SK-N-SH (cell line): Measurements from ENCODE around the gene TEX54. TPM values are rescaled to one million over a fixed set of nuclear protein-coding genes. Genes with fewer than 3 reads are reported as not detected.

Experiments used
- CTCF ChIA-PET: fragments of 300-600, 350-600 bp; formaldehyde crosslinking; extraction: SDS; loops from one replicate; lab custom pipeline; 2021; lab: Yijun Ruan, JAX
- POLR2A ChIA-PET: fragments of 350-600 bp; sonication (Branson Sonifier 250); formaldehyde crosslinking; extraction: SDS; loops from one replicate; lab custom pipeline; 2020; ENCODE audit warnings: antibody characterized with exemption, inconsistent platforms; lab: Yijun Ruan, JAX
- DNase-seq: peaks from one replicate; pipeline ENCODE4 v3.0.0; 2012
- H2AFZ ChIP-seq: fragments of 200-600 bp; sonication (generic); 2 replicates; pipeline ENCODE4 v1.8.1; 2016; ENCODE audit warnings: antibody characterized with exemption, mild to moderate bottlenecking, low read depth
- H3F3A ChIP-seq: fragments of 200-600 bp; sonication (generic); replicated peaks from 2 replicates; pipeline ENCODE3; 2016; ENCODE audit warnings: antibody characterized with exemption, mild to moderate bottlenecking; ENCODE audit not compliant: insufficient read depth
- H3K27ac ChIP-seq, 2 experiments: fragments of 200-500 bp in 1 of 2; fragments of 200-600 bp in 1 of 2; sonication (Bioruptor generic) in 1 of 2; sonication (generic), shearing (Covaris generic) in 1 of 2; 2 replicates each; pipeline versions ENCODE4 v1.5.1 to v1.6.1; 2014 to 2016; ENCODE audit warnings: low read depth in 2 of 2, inconsistent platforms in 1 of 2, low read length in 1 of 2, mild to moderate bottlenecking in 1 of 2, mixed read lengths in 1 of 2
- H3K27me3 ChIP-seq: fragments of 200-600 bp; sonication (generic), shearing (Covaris generic); 2 replicates; pipeline ENCODE4 v1.6.1; 2016; ENCODE audit warnings: mixed run types; ENCODE audit not compliant: insufficient read depth
- H3K36me3 ChIP-seq, 2 experiments: fragments of 200-500 bp in 1 of 2; fragments of 200-600 bp in 1 of 2; sonication (Bioruptor generic) in 1 of 2; sonication (generic) in 1 of 2; replicated peaks in 1 of 2; 2 replicates each; pipeline versions ENCODE3 to v1.5.1; 2014 to 2016; ENCODE audit warnings: low read length in 1 of 2, mild to moderate bottlenecking in 1 of 2; ENCODE audit not compliant: insufficient read depth in 2 of 2, control insufficient read depth in 1 of 2
- H3K4me1 ChIP-seq, 2 experiments: fragments of 200-500 bp in 1 of 2; fragments of 200-600 bp in 1 of 2; sonication (Bioruptor generic) in 1 of 2; sonication (generic), shearing (Covaris generic) in 1 of 2; 2 replicates each; pipeline versions ENCODE4 v1.5.1 to v1.6.1; 2014 to 2016; ENCODE audit warnings: low read depth in 1 of 2, low read length in 1 of 2, mixed run types in 1 of 2; ENCODE audit not compliant: insufficient read depth in 2 of 2, control insufficient read depth in 1 of 2
- H3K4me2 ChIP-seq: fragments of 200-600 bp; sonication (generic), shearing (Covaris generic); 2 replicates; pipeline ENCODE4 v1.6.1; 2017; ENCODE audit warnings: mixed run types
- H3K4me3 ChIP-seq, 2 experiments: fragments of 200-500 bp in 1 of 2; fragments of 200-600 bp in 1 of 2; sonication (Bioruptor generic) in 1 of 2; sonication (generic), shearing (Covaris generic) in 1 of 2; 2 replicates each; pipeline versions ENCODE4 v1.5.1 to v1.8.1; 2014 to 2016; ENCODE audit warnings: low read depth in 2 of 2, inconsistent platforms in 1 of 2, low read length in 1 of 2, mild to moderate bottlenecking in 1 of 2, mixed read lengths in 1 of 2, moderate library complexity in 1 of 2
- H3K79me2 ChIP-seq: fragments of 200-600 bp; sonication (generic); 2 replicates; pipeline ENCODE4 v1.8.1; 2017; ENCODE audit warnings: mild to moderate bottlenecking; ENCODE audit not compliant: insufficient read depth
- H3K9ac ChIP-seq: fragments of 200-600 bp; sonication (generic); 2 replicates; pipeline ENCODE4 v1.6.1; 2017; ENCODE audit warnings: mixed run types
- H3K9me2 ChIP-seq: fragments of 200-600 bp; sonication (generic); 2 replicates; pipeline ENCODE4 v1.6.1; 2017; ENCODE audit warnings: mixed run types
- H3K9me3 ChIP-seq: fragments of 200-600 bp; sonication (generic); 2 replicates; pipeline ENCODE4 v1.6.1; 2017; ENCODE audit warnings: mixed run types, mild to moderate bottlenecking, moderate library complexity
- H4K20me1 ChIP-seq: fragments of 200-600 bp; sonication (generic); 2 replicates; pipeline ENCODE4 v1.6.1; 2017; ENCODE audit warnings: mild to moderate bottlenecking, mixed run types; ENCODE audit not compliant: insufficient read depth
- CTCF ChIP-seq: fragments of 200-600 bp; sonication (generic); IDR thresholded peaks from 2 replicates; pipeline ENCODE4 v1.6.1; 2017; ENCODE audit warnings: antibody characterized with exemption, mild to moderate bottlenecking, moderate library complexity
- EP300 ChIP-seq, 2 experiments: IDR thresholded peaks; 2 replicates each; pipeline versions ENCODE4 v1.4.0 to v1.6.1; 2012; ENCODE audit warnings: borderline replicate concordance in 1 of 2, low read depth in 1 of 2, low read length in 1 of 2
- FOSL2 ChIP-seq: IDR thresholded peaks from 2 replicates; pipeline ENCODE4 v1.4.0; 2012; ENCODE audit warnings: low read depth, mild to moderate bottlenecking, moderate library complexity, borderline replicate concordance
- GATA2 ChIP-seq: sonication (generic); formaldehyde crosslinking; IDR thresholded peaks from 2 replicates; pipeline ENCODE4 v1.5.0; 2020; ENCODE audit warnings: mild to moderate bottlenecking, missing genetic modification reagents
- IRF3 ChIP-seq: fragments of 150-350 bp; IDR thresholded peaks from 2 replicates; pipeline ENCODE4 v1.6.1; 2016; ENCODE audit warnings: mild to moderate bottlenecking, low read depth, low read length
- JUND ChIP-seq: IDR thresholded peaks from 2 replicates; pipeline ENCODE4 v1.4.0; 2012
- MEF2A ChIP-seq: IDR thresholded peaks from 2 replicates; pipeline ENCODE4 v1.4.0; 2012; ENCODE audit warnings: low read depth, borderline replicate concordance
- MXI1 ChIP-seq: IDR thresholded peaks from 2 replicates; pipeline ENCODE4 v1.6.1; 2012; ENCODE audit warnings: mild to moderate bottlenecking, low read depth, low read length, improper control_type of control experiment
- POLR2AphosphoS5 ChIP-seq: IDR thresholded peaks from 2 replicates; pipeline ENCODE4 v1.6.1; 2012; ENCODE audit warnings: low read depth, low read length
- REST ChIP-seq: IDR thresholded peaks from 2 replicates; pipeline ENCODE4 v1.6.1; 2012; ENCODE audit warnings: mild to moderate bottlenecking, low read depth, low read length, moderate library complexity
- RFX5 ChIP-seq: IDR thresholded peaks from 2 replicates; pipeline ENCODE4 v1.6.1; 2012; ENCODE audit warnings: mild to moderate bottlenecking, improper control_type of control experiment, low read length
- SIN3A ChIP-seq: IDR thresholded peaks from 2 replicates; pipeline ENCODE4 v1.6.1; 2012; ENCODE audit warnings: low read depth, mild to moderate bottlenecking, low read length, moderate library complexity, borderline replicate concordance
- TAF1 ChIP-seq: IDR thresholded peaks from 2 replicates; pipeline ENCODE4 v1.6.1; 2012; ENCODE audit warnings: low read depth, mild to moderate bottlenecking, low read length, moderate library complexity, borderline replicate concordance
- TCF12 ChIP-seq: IDR thresholded peaks from 2 replicates; pipeline ENCODE4 v1.4.0; 2012
- TEAD4 ChIP-seq: IDR thresholded peaks from 2 replicates; pipeline ENCODE4 v1.4.0; 2012; ENCODE audit warnings: mild to moderate bottlenecking, borderline replicate concordance; ENCODE audit not compliant: insufficient read depth
- USF1 ChIP-seq: IDR thresholded peaks from 2 replicates; pipeline ENCODE4 v1.4.0; 2012; ENCODE audit warnings: low read depth, borderline replicate concordance
- WGBS: methylation state at CpG from one replicate; pipeline ENCODE4 v1.1.6; 2017; ENCODE audit warnings: low lambda C conversion rate; 5-methylcytosine and 5-hydroxymethylcytosine counted together
- polyA plus RNA-seq, 3 experiments: library from polyadenylated mRNA; depleted of rRNA; stranded (reverse); fragments of >200 nt; gene quantifications; 2 replicates each; pipeline ENCODE4 v1.2.3, GENCODE V29; 2012

TEX54 gene
- polyA plus RNA-seq, 1 of the 3 experiments (the other 2 are of a cell fraction) = not detected

- TF ChIP-seq MEF2A (no peak), TCF12 (no peak), EP300 (IDR thresholded peaks at IDR 0.05; ENCODE audit: borderline replicate concordance in 1 of 2, low read depth in 1 of 2, low read length in 1 of 2) (no peak), TEAD4 (no peak), USF1 (no peak)
- TF ChIP-seq, all 33 proteins: peak for 0
Measured at GRCh38 chr11:62879235-62879978, 46.8 kb upstream of the TEX54 start (continued).

GRCh38 chr11:62876712-62877111, 44.1 kb upstream of the TEX54 start:
- TF ChIP-seq FOSL2 = no peak
- TF ChIP-seq EP300 (IDR thresholded peaks at IDR 0.05; ENCODE audit: borderline replicate concordance in 1 of 2, low read depth in 1 of 2, low read length in 1 of 2) = no peak
- no peak for TF ChIP-seq SIN3A
- no peak for TF ChIP-seq GATA2 (CRISPR knock-in tag)
- no peak for TF ChIP-seq TAF1
- no peak for TF ChIP-seq REST
- TF ChIP-seq IRF3 = no peak
- no peak for TF ChIP-seq MXI1
- TF ChIP-seq JUND = no peak
- no peak for TF ChIP-seq POLR2AphosphoS5
- TF ChIP-seq TCF12 = no peak
- TF ChIP-seq CTCF = no peak
- no peak for TF ChIP-seq RFX5
- TF ChIP-seq, all 33 proteins: peak for 0
- Histone ChIP-seq H3K79me2 (peaks cover 21% of the 10 kb centered on the region), H3K36me3 (peaks cover 0 to 3% of the 10 kb centered on the region in 2 experiments), H3K27ac (no peak overlapping the region), H2AFZ (no peak overlapping the region), H3K4me2 (no peak overlapping the region), H3K4me1 (peaks cover 13 to 14% of the 10 kb centered on the region in 2 experiments), H3K9me3 (no peaks in the 10 kb centered on the region), H4K20me1 (no peaks in the 10 kb centered on the region), H3K4me3 (no peak overlapping the region), H3F3A (peaks cover 27% of the 10 kb centered on the region), H3K9me2 (no peaks in the 10 kb centered on the region), H3K9ac (no peak overlapping the region), H3K27me3 (no peaks in the 10 kb centered on the region)
- CTCF ChIA-PET = interaction anchor here (0.7 to 2.6 kb wide), 2 partner anchors 14 to 90 kb away, joined by 3 to 13 read pairs; partner anchors contain the start of gene TMEM179B
- DNase-seq = no peak
- POLR2A ChIA-PET = interaction anchor here (1.6 kb wide), 1 partner anchor 35 kb away, joined by 6 read pairs; no protein-coding TSS in a partner anchor
- WGBS = 94% methylated on average over 6 of the region's 6 CpGs
